Small intestine (tissue), 7 donors: ENCODE data around the gene NT5DC4. TPM values are rescaled to one million over a fixed set of nuclear protein-coding genes. Genes with fewer than 3 reads are reported as not detected.

Experiments
- DNase-seq, 2 donors: peaks; one replicate each; pipeline versions ENCODE4 v3.0.0 to v3.0.0-alpha.2; 2013
- FAIRE-seq: peaks from 2 replicates; lab custom pipeline; 2012; peaks lifted over from hg19 to GRCh38; lab: Jason Lieb, UNC
- H3K27ac ChIP-seq, 3 donors: one replicate each; pipeline ENCODE4 v1.5.1; 2013; ENCODE audit warnings: low read length in 2 of 3, mild to moderate bottlenecking in 2 of 3, control low read depth in 1 of 3, inconsistent platforms in 1 of 3, low read depth in 1 of 3, moderate library complexity in 1 of 3
- H3K27me3 ChIP-seq, 3 donors: one replicate each; pipeline ENCODE4 v1.6.1; 2013; ENCODE audit warnings: low read length in 3 of 3, inconsistent platforms in 1 of 3; ENCODE audit not compliant: control insufficient read depth in 3 of 3, insufficient read depth in 3 of 3
- H3K36me3 ChIP-seq, 3 donors: one replicate each; pipeline ENCODE4 v1.6.1; 2013; ENCODE audit warnings: low read length in 3 of 3, inconsistent platforms in 1 of 3, low read depth in 1 of 3, mild to moderate bottlenecking in 1 of 3, moderate library complexity in 1 of 3; ENCODE audit not compliant: control insufficient read depth in 3 of 3, insufficient read depth in 2 of 3
- H3K4me1 ChIP-seq, 3 donors: one replicate each; pipeline ENCODE4 v1.6.1; 2013; ENCODE audit warnings: low read length in 2 of 3, inconsistent platforms in 1 of 3, low read depth in 1 of 3, mild to moderate bottlenecking in 1 of 3, moderate library complexity in 1 of 3; ENCODE audit not compliant: control insufficient read depth in 3 of 3, insufficient read depth in 2 of 3
- H3K4me3 ChIP-seq, 3 donors: one replicate each; pipeline ENCODE4 v1.5.1; 2013; ENCODE audit warnings: low read length in 3 of 3, control low read depth in 1 of 3, inconsistent platforms in 1 of 3, low read depth in 1 of 3, mild to moderate bottlenecking in 1 of 3, moderate library complexity in 1 of 3
- H3K9me3 ChIP-seq, 2 donors: one replicate each; pipeline ENCODE4 v1.6.1; 2013; ENCODE audit warnings: low read depth in 1 of 2, low read length in 1 of 2; ENCODE audit not compliant: control insufficient read depth in 2 of 2, insufficient read depth in 1 of 2
- WGBS, 3 donors: extraction: QIAGEN DNeasy Blood & Tissue Kit; methylation state at CpG; one replicate each; pipeline ENCODE4 v1.1.7; 2013; 5-methylcytosine and 5-hydroxymethylcytosine counted together
- polyA plus RNA-seq, 4 donors: library from polyadenylated mRNA; stranded (reverse) in 3 of 4; unstranded in 1 of 4; fragments of 200-250 nt in 3 of 4; fragments of 120-200 nt in 1 of 4; gene quantifications; one replicate each; pipeline versions ENCODE4 v1.2.1 to v1.2.3, GENCODE V29; 2013
- donor health status: healthy with polysubstance abuse.
- donor health status: control.
- donor health status: control.
- donor health status: Bipolar disorder and iron deficiency.
- donor health status: healthy.

NT5DC4 gene
- polyA plus RNA-seq, 4 donors = 0.04 to 0.86 TPM; not detected in 2

DNA sequence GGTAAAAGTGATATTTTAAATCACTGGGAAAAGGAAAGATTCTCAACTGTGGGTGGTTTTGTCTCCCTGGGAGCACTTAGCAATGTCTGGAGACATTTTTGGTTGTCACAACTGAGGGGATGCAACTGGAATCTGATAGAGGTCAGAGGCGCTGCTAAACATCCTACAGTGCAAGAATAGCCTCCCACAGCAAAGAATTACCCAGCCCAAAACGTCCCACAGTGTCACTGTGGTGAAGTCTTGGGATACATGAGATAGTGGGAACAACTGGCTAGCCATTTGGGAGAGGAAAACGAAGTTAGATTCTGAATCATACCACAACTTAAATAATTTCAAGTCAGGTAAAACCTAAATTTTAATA is 36.4 kb upstream of the NT5DC4 start:
- FAIRE-seq (no peak), DNase-seq (no peak)
- H3K9me3 ChIP-seq = no peaks in the 10 kb centered on the region
- H3K4me3 ChIP-seq = no peak overlapping the region
- H3K27me3 ChIP-seq = no peaks in the 10 kb centered on the region
- H3K4me1 ChIP-seq = no peaks in the 10 kb centered on the region
- H3K27ac ChIP-seq = no peak overlapping the region
- no peaks in the 10 kb centered on the region for H3K36me3 ChIP-seq
- WGBS, 3 donors = 61 to 67% (median 65%) methylated on average over 3 of the region's 3 CpGs

DNA sequence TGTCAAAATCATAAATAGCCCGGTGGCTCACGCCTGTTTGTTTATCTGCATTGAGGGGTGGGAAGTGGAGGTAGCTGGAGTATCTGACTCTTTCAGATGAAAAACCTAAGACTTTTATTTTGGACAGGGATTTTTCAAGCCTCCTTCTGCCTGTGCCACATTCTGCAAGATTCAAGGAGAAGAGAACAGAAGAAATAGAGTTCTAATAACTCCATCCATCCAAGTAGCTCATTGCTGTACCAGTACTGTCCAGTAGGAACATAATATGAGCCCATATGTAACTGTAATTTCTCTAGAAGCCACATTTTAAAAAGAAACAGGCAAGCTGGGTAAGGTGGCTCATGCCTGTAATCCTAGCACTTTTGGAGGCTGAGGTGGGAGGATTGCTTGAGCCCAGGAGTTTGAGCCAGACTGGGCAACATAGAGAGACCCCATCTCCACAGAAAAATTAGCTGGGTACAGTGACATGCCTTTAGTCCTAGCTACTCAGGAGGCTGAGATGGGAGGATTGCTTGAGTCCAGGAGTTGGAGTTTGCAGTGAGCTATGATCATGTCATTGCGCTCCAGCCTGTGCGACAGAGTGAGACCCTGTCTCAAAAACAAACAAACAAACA is 35.4 kb upstream of the NT5DC4 start:
- DNase-seq (no peak), FAIRE-seq (no peak)

DNA sequence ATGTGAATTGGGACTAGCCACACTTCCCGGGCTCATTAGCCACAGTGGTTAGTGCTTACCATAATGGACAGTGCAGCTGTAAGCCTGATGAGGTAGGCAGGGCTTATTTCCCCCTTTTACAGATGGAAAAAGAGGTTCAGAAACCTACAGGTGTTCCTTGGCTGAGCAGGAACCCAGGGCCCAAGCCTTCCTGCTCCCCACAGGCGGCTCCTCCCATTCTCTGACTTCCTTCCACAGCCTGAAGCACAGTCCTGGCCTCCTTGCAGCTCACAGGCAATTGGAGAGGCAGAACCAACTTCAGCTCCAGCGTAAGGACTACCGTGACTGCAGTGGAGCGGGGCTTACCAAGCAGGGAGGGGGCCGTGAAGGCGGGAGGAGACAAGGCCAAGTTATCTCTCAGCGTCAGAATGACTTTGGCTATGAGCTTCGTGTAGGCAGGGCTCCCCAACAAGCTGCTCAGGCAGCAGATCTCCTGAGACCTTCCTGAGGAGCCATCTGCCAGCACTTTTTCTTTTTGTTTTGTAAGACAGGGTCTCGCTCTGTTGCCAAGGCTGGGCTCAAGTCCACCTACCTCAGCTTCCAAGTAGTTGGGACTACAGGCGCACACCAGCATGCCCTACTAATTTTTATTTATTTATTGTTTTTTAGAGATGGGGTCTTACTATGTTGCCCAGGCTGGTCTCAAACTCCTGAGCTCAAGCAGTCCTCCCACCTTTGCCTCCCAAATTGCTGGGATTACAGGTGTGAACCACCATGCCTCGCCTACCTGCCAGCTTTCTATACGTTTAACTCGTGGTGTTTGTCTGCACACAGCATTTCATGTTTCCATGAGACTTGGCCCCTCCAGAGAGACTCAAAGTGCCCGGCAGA is 34.2 kb upstream of the NT5DC4 start:
- Histone ChIP-seq H3K27ac (no peak overlapping the region), H3K4me1 (no peaks in the 10 kb centered on the region), H3K36me3 (no peaks in the 10 kb centered on the region), H3K9me3 (no peaks in the 10 kb centered on the region), H3K4me3 (no peak overlapping the region), H3K27me3 (no peaks in the 10 kb centered on the region)
- 80 to 86% (median 84%) methylated on average over 15 of the region's 15 CpGs for WGBS, 3 donors
- DNase-seq (no peak), FAIRE-seq (no peak)

More for the DNA sequence above, 35.4 kb upstream of the NT5DC4 start:
- WGBS, 3 donors = 82 to 86% (median 84%) methylated on average over 4 of the region's 4 CpGs
- Histone ChIP-seq H3K4me3 (no peak overlapping the region), H3K27ac (no peak overlapping the region), H3K27me3 (no peaks in the 10 kb centered on the region), H3K9me3 (no peaks in the 10 kb centered on the region), H3K36me3 (no peaks in the 10 kb centered on the region), H3K4me1 (no peaks in the 10 kb centered on the region)

DNA sequence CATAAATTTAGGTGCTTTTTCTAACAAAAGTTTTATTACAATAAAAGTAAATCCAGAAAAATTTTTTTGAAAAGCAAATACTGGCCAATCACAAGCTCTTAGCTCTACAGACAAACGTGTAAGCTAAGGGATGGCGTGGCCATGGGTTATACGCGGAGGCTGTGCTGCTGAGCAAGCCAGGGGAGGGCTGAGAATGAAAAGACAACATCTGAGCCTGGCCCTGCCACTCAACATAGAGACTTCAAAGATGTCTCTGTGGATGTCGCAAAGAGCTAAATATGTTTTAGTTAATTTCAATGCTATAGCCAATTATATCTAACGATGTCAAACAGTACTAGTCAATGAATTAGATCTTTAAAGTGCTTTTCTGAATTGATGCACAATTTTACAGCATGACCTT is 33.3 kb upstream of the NT5DC4 start:
- H3K27me3 ChIP-seq = no peaks in the 10 kb centered on the region
- DNase-seq = no peak
- 86 to 89% (median 88%) methylated on average over 6 of the region's 6 CpGs for WGBS, 3 donors
- H3K4me1 ChIP-seq = peaks cover 0 to 7% (median 3%) of the 10 kb centered on the region in 3 donors
- H3K9me3 ChIP-seq = no peaks in the 10 kb centered on the region
- no peaks in the 10 kb centered on the region for H3K36me3 ChIP-seq
- no peak overlapping the region for H3K4me3 ChIP-seq
- no peak for FAIRE-seq
- no peak overlapping the region for H3K27ac ChIP-seq

DNA sequence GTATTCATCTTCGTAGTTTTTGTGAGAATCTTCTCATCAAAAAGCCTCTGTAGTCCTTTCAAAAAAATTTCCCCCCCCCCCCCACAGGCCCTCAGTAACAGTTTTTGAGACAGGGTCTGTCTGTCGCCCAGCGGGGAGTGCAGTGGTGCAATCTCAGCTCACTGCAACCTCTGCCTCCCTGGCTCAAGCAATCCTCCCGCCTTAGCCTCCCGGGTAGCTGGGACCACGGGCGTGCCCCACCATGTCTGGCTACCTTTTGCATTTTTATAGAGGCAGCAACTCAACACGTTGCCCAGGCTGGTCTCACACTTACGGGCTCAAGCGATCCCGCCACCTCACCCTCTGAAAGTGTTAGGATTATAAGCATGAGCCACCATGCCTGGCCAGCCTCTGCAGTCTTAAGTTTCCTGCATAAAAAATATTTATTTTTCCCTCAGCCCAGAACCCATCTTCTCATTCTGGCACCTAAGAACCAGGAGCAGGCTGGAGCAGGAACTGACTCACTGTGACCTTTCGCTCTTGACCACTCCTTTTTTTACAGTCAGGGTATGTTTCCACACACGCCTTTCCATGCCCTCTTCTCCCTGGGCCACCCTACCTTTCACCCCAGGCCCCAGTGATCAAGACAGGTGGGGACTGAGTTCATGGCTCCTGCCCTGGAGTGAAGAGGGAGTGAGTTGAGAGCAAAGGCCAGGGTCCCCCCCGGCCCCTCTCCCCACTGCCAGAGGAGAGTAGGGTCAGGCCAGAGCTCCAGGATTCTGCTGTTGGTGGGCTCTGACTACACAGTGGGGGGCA is 32.5 kb upstream of the NT5DC4 start:
- Histone ChIP-seq H3K27ac (no peak overlapping the region), H3K4me3 (no peak overlapping the region), H3K9me3 (no peaks in the 10 kb centered on the region), H3K4me1 (peaks cover 0 to 11% (median 5%) of the 10 kb centered on the region in 3 donors), H3K36me3 (no peaks in the 10 kb centered on the region), H3K27me3 (no peaks in the 10 kb centered on the region)
- peak in 1 of 2 donors; percentile 51 for DNase-seq
- no peak for FAIRE-seq
- WGBS, 3 donors = 78 to 90% (median 83%) methylated on average over 14 of the region's 14 CpGs

DNA sequence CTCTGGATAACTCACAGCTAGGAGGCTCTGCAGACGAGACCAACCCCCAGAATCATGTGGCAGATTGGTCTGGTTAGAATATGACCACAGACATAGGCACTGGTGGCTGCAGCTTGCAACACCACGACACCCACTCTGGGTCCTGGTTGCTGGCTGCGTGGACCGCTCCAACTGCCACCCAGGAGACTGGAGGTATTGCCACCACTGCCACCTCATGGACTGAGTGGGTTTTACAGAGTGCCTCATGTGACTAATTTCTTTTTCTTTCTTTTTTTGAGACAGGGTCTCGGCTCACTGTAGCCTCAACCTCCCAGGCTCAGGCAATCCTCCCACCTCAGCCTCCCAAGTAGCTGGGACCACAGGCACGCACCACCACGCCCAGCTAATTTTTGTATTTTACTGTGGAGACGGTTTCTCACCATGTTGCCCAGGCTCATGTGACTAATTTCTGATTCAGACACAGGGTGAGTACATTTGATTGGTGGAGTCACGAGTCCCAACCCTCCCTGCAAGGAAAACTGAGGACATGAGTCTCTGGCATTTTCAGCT is 29.9 kb upstream of the NT5DC4 start:
- WGBS, 3 donors = 14 to 37% (median 15%) methylated on average over 9 of the region's 9 CpGs
- no peak for FAIRE-seq
- no peak overlapping the region for H3K4me3 ChIP-seq

DNA sequence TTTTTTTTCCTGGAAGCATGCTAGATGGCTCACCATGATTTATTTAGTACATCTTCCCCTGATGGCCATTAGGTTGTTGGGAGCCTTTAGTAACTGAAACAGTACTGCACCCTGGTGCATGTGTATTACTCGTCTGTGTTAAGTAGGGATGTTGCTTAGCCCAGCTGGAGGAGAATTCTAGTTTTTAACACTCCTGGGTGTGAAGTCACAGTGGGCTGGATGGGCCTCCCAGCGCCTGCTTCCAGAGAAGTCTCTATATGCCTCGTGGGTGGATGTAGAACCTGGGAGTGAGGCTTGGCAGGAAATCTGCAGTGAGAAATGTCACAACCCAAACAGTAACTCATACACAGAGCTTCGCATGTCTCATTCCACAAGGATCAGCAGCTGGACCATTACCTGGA is 28.9 kb upstream of the NT5DC4 start:
- DNase-seq = no peak
- Histone ChIP-seq H3K27me3 (no peaks in the 10 kb centered on the region), H3K4me1 (peaks cover 0 to 11% (median 5%) of the 10 kb centered on the region in 3 donors), H3K4me3 (no peak overlapping the region), H3K9me3 (no peaks in the 10 kb centered on the region), H3K27ac (peak overlapping the region in 2 of 3 donors; percentile 34 to 73), H3K36me3 (no peaks in the 10 kb centered on the region)
- FAIRE-seq = no peak
- 33 to 64% (median 42%) methylated on average over 4 of the region's 4 CpGs for WGBS, 3 donors

More for the DNA sequence above, 29.9 kb upstream of the NT5DC4 start:
- H3K27me3 ChIP-seq = no peaks in the 10 kb centered on the region
- peaks cover 0 to 11% (median 5%) of the 10 kb centered on the region in 3 donors for H3K4me1 ChIP-seq
- no peaks in the 10 kb centered on the region for H3K9me3 ChIP-seq
- no peaks in the 10 kb centered on the region for H3K36me3 ChIP-seq
- no peak overlapping the region for H3K27ac ChIP-seq
- DNase-seq = peak; percentile 68 to 72

DNA sequence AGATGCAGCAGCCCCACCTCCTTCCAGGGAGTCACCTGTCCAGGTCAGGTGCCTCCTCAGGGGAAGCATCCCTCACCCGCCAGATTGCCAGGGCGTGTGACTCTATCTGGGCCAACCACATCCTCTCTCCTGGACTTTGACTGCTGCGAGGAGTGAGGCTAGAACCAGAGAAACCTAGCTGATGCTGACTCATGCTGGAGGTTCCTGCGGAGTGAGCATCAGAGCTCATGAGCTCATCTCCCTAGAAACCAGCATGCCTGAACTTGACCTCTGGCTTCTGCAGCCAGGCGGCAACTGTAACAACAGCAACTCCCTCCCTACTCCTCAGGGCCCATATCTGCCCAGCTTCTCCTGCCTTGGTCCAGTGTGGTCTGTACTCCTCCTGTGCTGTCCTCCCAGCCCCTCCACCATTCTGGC is 28.3 kb upstream of the NT5DC4 start:
- H3K27me3 ChIP-seq = no peaks in the 10 kb centered on the region
- no peaks in the 10 kb centered on the region for H3K9me3 ChIP-seq
- no peaks in the 10 kb centered on the region for H3K36me3 ChIP-seq
- no peak for FAIRE-seq
- no peak overlapping the region for H3K4me3 ChIP-seq
- WGBS, 3 donors = 2 to 32% (median 7%) methylated on average over 5 of the region's 5 CpGs
- H3K4me1 ChIP-seq = peaks cover 0 to 11% (median 5%) of the 10 kb centered on the region in 3 donors
- peak overlapping the region; percentile 1 to 85 (median 48) for H3K27ac ChIP-seq
- peak; percentile 95 to 97 for DNase-seq
